GM18519 (cell line): Measurements from ENCODE around the gene MYO1D.

Experiments used
- ATAC-seq: cut with Tn5 transposase; IDR thresholded peaks from one replicate; pipeline ENCODE4 v1.9.1; 2021; ENCODE audit warnings: mild to moderate bottlenecking, moderate library complexity; ENCODE audit not compliant: unreplicated experiment, low FRiP score

Gene MYO1D

DNA sequence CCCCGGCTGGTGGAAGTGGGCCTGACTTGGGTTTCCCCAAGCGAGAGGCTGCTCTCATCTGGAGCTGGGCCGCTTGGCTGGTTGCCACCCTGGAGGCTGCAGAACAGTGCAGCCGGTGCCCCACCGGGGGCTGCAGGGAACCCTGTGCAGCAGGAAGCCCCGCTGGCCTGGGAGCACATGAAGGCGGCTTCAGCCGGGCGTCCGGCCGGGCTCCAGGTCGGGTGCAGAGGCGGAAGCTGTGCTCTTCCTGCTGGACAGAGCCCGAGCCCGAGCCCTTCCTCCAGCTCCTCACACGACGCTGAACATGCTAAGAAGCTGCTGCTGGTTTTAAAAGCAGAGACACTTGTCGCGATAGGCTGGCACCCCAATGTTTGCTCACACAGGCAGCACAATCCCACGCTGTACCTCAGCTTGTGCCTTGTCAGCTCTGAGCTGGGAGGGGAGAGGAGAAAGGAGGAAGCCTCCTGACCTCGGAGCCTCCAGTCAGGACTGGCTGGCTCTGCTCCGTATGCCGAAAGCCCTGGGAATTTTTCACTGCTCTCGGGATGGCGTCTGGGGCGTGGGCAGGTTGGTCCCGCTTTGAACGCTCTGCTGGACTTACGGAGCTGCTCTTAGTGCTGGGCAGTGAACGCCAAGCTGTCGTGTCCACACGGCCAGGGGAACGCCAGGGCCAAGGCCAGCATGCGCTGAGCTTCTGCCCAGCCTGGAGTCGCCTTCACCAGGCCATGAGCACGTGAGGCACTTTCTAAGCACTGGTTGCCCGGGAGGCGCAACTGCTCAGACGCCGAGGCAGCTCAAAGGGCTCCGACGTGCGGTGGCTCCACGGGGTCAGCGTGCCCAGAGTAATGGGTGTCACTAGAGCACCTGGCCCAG is 381.3 kb downstream of the MYO1D start:
- no peak for ATAC-seq

DNA sequence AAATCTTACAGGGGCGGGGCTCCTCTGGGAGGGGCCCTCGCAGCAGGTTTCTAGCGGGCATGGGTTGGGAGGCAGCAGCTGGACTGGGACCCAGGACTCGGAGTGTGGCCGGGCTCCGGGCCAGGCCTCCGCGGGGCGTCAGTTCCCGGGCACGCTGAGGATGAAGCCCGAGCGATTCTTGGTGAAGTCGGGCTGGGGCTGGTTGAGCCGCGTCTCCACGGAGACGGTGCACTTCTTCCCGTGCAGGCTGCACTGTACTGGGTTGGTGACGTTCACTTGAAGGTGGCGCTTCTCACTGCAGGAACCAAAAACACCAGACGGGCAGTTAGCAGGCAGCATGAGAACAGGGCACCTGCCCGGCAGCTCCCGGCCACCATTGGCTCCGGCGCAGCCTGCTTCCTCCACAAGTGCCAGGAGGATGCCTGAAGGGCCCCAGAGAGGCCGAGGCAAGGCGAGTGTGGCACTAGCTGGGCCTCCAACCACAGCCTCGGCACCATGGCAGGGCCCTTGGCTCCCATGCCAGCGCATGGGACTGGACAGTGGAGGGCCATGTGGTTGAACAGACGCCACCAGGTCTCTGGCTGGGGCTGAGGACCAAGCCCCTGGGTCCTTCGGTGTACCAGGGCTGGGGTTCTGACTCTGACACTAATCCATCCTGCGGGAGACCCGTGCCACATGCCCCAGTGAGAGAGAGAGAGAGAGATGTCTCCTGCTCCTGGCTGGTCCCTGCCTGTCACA is 382.1 kb downstream of the MYO1D start:
- no peak for ATAC-seq

DNA sequence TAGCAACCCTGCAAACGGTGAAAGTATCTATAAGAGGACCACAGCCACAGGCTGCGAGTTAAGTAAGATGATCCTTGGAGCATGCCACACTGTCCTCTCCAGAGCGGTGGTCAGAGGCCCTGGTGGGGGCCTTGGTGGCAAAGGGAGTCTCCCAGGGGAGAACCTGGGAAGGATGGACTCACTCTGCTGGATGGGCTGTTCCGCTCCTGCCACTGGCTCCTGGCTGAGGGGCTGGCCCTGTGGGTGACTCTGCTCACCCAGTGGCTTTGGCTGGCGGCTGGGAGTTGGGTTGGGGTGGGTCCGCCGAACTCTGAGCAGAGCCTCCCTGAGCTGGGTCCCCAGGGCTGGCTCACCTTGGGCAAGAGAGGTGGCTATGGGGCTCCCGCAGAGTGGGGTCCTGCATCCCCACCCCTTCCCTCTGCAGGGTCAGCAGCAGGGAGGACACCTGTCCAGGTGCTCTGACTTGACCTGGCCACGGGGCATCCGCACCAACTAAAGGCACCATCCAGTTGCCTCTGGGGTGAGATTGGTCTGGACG is 382.9 kb downstream of the MYO1D start:
- no peak for ATAC-seq

DNA sequence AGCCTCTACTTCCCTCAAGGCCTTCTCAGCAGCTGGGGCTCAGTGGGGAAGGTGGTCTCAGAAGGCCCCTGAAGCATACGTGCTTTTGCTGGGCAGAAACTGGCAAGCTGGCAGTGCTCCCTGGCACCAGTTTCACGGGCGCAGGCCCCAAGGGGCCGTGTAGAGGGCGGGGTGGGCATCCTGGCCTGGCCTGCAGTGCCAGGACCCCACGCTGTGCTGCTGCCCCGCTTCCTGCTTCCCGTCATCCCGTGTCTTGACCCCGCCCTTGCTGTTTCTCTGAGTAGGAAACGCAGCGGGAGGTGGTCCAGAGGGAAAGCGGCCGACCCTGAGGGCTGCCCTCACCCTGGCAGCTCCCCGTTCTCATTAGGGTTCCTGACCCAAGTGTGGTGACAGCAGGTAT is 383.4 kb downstream of the MYO1D start:
- ATAC-seq: no peak

DNA sequence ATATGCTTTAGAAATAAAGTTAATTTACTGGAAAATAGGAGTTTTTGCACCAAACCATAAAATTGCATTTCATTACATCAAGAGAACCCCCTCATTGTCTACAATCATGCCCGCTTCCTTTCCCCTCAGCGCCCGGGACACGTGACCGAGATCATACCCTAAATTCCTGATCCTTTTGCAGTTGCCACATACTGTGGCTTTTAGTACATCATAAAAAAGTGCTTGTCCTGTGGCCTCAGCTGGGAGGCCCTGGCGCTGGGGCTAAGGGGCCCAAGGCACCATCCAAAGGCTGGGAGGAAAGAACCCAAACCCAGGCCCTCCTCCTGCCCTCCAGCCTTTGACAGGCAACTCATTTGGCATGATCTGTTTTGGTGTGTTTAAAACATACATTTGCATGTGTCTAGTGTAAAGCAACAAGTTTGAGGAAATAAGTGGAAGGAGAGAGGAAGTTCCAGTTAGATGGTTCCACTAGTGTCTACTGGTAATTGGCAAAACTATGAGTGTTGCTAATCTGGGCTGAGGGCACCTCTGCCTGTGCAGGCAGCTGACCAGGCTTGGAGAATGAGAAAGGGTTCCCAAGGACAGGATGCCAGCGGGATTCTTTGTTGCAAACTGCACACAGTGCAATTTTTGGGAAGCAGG is 384.2 kb downstream of the MYO1D start:
- ATAC-seq: no peak

DNA sequence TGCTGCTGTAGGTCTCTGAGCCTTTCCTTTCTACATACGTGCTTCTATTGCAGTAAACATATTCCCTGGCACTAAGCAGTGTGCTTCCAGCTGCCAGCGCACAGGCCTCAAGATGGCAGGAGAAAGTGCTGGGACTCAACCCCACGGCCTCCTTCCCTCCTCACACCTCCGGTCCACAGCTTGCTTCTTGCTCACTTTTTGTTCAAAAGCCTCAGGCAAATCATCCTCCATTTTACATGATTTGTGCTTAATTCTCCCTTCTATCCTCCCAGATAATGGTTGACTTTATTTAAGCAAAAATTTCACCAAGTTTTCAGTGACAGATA is 384.7 kb downstream of the MYO1D start:
- ATAC-seq: no peak

DNA sequence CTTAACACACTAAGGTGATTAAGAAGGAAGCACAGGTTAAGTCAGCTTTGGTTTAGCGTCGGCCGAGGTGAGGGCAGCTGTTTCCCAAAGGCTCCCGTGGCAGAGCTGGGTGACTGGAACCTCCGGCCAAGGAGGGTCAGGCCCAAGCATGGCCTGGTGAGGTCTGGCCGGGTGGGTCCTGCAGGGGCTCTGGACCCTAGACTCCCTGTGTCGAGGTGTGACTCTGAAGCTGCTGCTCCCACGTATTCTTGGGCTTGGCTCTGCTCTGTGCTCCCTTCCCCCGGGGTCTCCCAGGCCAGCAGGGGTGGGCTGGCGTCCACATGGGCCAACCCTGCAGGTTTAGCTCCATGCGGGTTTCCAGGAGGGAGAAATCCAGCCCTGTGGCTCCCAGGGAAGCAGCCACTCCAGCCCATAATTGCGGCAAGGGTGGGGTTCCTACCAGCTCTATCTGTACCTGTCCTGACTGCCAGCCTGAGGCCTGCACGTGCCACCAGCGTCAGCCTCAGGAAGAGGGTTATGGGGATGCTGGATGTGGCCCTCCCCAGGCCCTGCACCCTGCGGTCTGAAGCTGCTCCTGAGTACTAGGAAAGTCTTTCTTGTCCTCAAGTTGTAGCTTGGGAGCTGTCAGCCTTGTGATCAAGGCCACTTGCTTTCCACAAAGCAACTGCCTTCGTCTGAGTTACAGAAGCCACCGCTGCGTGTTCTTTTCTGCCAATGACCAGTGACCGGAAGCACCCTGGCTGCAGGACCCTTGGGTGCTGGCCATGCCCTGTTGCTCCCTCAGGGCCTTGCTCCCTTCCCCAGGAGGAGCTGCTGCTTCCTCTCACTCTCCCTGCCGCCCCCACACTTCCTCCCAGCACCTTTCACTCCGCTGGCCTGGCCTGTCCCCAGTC is 385.3 kb downstream of the MYO1D start:
- ATAC-seq: no peak

DNA sequence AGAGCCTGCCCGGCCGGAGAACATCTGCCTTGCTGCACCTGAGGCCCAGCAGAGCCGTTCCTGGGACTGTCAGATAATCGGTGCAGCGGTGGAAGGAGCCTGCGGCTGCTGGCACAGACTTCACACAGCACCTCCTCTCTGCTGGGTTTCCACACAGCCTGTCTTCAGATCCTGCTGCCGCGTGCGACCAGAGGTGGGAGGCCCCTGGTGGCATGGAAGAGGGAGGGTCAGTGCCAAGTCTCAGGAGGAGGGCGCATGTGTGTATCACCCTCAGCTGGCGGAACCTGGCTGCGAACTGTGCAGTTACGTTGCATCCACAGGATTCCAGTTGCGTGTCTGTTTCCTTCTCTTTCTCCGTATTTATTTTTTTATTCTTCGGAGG is 386.8 kb downstream of the MYO1D start:
- ATAC-seq: no peak

DNA sequence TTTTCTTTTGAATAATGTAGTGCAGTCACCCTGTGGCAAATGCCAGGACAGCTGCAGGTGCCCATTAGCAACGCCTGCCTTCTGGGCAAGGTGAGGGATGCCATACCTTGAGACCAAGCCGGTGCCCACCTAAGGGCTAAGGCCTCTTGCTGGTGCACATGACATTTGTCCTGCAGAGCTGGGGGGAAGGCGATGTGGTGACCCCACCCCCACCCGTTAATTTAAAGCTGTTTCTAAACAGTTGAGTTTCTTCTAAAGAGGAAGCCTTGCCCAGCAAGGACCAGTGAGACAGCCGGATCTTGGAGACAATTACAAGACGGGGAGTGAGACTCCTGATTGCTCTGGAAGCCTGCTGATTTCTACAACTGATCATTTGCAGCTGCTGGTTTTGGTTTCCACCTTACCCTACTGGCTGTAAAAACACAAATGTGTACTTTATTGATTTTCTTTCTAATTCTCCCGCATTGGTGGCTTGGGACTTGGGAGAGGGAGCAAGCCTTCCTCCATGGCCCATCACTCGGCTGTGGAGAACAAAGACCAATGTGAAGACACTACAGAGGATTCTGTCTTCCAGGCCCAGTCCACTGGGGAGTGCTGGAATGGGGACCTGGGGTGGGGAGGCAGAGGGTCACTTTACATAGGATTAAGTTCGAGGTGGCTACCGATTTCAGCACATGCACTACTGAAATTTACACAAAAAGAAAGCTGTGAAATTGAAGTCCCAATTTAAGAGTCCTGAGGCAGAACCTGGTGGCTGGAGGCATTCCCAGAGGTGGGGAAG is 387.4 kb downstream of the MYO1D start:
- ATAC-seq: no peak

DNA sequence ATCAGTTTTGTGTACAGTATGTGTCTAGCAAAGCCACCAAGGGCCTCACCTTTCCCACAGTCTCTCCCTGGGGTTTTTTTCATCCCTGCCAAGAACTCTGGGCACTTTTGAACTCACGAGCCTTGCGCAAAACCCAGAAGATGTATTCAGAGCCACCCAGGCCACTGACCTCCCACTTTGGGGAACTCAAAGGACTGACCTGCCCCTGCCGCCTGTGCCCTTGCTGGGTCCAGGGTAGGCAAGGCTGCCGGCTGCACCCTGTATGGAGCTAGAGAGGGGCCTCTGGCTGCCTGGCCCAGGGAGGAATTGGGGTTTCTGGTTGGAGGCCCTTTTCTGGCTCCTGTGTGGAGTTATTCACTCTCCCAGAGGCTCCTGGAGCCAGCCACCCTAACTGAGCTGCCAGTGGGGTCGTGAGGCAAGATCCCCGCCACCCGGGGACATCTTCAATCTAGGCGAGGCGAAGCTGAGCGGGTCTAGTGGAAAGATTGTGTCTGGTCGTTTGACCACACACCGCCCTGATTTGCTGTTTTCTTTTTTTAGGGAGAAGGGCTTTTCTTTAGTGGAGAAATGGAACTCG is 388.2 kb downstream of the MYO1D start:
- no peak for ATAC-seq

DNA sequence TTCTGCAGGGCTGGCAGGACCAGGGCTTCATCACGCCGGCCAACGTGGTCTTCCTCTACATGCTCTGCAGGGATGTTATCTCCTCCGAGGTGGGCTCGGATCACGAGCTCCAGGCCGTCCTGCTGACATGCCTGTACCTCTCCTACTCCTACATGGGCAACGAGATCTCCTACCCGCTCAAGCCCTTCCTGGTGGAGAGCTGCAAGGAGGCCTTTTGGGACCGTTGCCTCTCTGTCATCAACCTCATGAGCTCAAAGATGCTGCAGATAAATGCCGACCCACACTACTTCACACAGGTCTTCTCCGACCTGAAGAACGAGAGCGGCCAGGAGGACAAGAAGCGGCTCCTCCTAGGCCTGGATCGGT is 388.8 kb downstream of the MYO1D start:
- no peak for ATAC-seq

DNA sequence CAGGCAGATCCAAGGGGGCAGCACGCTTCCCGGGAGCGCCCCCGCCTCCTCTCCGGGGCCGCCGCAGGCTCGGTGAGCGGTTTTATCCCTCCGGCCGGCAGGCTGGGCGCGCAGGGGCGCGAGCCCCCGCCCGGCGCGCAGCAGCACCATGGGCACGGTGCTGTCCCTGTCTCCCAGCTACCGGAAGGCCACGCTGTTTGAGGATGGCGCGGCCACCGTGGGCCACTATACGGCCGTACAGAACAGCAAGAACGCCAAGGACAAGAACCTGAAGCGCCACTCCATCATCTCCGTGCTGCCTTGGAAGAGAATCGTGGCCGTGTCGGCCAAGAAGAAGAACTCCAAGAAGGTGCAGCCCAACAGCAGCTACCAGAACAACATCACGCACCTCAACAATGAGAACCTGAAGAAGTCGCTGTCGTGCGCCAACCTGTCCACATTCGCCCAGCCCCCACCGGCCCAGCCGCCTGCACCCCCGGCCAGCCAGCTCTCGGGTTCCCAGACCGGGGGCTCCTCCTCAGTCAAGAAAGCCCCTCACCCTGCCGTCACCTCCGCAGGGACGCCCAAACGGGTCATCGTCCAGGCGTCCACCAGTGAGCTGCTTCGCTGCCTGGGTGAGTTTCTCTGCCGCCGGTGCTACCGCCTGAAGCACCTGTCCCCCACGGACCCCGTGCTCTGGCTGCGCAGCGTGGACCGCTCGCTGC is 389.3 kb downstream of the MYO1D start:
- no peak for ATAC-seq

DNA sequence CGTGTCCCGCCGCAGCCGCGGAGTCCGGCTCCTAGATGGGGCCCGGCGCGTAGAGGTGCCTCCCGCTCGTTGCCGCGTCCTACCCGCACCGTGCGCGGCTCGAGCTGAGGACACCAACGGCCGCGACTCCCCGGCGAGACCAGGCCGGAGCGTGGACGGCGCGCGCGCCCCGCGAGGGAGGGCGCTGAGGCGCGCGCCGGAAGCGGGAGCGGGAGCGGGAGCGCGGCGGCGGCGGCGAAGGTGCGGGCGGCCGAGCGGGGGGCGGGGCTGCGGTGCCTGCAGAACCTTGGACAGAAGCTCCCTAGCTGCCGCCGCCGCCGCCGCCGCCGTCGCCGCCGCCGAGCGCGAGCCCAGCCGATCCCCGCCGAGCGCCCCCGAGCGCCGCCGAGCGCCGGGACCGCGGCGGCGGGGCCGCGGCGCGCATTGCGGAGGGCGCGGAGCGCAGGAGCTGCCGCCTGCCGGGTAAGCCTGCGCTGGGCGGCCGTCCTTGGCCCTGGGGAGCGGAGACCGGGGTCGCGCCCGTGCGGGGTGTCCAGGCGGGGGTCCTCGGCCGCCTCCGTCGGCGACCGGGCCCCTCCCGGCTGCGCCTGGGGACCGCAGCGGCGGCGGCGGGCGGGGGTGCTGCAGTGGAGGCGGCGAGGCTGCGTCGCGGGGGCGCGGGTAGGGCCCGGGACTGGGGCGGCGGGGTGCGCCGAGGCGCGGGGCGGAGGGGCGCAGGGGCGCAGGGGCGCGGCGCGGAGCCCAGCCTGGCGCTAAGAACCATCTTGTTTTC is 390.0 kb downstream of the MYO1D start, which contains the start of gene CDK5R1:
Gene CDK5R1, plus strand, starts transcription at position 293 of the 772 bp plus-strand sequence. CDS start 628 bp downstream, outside the sequence.
- ATAC-seq: peak; percentile 29

DNA sequence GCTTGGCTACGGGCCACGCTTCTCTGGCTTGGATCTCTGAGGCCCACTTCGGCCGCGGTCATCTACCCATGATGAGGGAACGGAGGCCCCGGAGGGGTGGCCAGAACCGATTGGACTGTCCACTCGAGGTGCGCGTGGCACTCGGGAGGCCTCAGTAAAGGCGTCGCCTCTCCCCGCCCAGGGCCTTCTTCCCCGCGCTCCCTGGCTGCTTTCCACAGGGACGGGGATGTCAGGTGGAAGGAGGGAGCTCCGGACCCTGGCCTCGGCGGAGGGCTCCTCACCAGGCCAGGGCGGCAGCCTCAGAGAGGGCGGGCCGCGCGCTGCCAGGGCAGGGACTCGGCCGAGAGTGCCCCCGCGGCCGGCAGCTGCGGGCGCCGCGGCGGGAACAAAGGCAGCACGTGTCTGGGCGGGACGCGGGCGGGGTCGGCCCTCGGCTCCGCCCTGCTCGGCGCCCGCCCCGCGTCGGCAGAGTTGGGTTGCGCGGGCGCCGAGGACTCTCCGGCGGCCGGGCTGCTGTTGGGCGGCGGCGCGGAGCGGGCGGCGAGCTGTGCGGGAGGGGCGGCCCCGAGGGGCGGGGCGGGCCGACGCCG is 390.7 kb downstream of the MYO1D start:
- ATAC-seq: peak; percentile 34

DNA sequence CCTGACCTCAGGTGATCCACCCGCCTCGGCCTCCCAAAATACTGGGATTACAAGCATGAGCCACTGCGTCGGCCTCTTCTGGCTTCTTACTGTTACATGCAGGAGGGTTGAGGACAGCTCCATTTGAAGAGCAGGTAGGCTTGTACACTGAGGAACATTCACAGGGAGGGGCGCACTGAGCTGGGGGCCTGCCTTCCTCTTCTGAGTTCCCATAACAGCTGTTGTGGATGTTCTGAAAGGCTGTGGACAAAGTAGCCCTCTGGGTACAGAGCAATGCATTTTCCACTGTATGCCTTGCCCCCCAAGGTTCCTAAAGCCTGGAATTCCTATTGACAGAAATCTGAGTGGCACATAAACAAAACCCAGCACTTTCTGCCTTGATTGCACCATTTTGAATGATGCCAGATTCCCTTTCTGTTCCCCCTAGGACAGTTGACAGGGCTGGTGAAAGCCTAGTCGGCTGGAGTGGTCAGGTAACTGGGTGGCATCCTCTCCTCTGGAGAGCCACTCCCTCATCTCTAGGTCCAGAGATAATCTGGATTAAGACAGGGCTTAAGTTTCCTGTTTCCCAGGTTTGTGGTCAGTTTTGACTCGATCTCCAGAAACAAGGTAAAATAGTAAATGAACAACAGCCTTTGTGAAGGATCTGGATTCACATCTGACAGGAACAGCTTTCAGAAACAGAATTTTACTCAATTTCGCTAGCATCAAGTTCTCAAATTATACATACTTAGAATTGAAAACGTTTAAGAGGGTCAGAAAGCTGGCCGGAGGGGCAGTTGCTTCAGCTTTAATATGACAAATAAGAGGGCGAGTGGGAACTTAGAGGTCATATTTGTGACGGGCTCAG is 391.4 kb downstream of the MYO1D start:
- ATAC-seq: no peak

DNA sequence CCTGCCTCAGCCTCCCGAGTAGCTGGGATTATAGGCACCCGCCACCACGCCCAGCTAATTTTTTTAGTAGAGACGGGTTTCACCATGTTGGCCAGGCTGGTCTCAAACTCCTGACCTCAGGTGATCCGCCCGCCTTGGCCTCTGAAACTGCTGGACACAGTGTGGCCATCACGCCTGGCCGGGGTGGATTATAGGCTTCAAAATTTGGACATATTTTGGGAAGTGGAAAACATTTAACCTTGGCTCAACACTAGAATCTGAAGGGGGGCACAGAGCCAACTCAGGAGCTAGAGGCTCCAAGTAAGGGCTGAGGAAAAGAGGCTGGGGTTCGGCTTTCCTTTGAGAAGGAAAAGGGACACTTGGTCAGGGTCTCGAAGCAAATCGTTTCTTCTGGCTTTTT is 392.3 kb downstream of the MYO1D start:
- no peak for ATAC-seq
